ENCODE data around the gene LRIF1.
"Not testable (repeated sequence)": the region's sequence is repeated elsewhere in the genome, so short reads cannot be mapped to it uniquely, and the experiment has no call there.

The LRIF1 gene

GRCh38 chr1:110948038-110948810 lies 15.5 kb downstream of the LRIF1 start:
- no peak for DNase-seq

DNA sequence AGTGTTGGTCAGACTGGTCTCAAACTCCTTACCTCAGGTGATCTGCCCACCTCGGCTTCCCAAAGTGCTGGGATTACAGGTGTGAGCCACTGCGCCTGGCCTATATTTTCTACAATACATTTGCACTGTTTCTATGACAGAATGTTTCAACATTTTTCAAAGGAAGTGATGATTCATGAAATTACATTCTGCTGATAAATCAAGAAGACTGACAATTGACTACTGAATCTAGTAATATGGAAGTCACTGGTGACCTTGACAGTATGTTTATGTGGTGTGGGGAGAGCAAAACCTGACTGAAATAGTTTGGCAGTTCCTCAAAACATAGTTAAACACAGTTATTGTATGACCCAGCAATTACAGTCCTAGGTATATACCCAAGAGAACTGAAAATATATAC lies 18.1 kb downstream of the LRIF1 start:
- no peak for DNase-seq

DNA sequence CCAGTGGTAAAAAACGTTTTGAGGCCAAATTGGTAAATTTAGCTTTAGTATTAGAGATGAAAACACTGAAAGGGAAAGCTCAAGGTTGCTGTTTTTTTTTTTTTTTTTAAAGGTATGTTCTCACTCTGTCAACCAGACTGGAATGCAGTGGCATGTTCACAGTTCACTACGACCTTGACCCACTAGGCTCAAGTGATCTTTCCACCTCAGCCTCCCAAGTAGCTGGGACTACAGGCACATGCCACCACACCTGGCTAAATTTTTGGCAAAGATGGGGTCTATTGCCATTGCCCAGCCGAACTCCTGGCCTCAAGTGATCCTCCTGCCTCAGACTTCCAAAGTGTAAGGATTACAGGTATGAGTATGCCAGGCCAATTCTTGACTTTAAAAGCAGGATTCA lies 18.9 kb downstream of the LRIF1 start:
- no peak for DNase-seq

GRCh38 chr1:110936567-110936966 lies 27.2 kb downstream of the LRIF1 start:
- DNase-seq, result no peak

DNA sequence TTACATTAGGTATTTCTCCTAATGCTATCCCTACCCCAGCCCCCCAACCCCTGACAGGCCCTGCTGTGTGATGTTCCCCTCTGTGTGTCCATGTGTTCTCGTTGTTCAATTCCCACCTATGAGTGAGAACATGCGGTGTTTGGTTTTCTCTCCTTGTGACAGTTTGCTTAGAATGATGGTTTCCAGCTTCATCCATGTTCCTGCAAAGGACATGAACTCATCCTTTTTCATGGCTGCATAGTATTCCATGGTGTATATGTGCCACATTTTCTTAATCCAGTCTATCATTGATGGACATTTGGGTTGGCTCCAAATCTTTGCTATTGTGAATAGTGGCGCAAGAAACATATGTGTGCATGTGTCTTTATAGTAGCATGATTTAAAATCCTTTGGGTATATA lies 32.6 kb downstream of the LRIF1 start:
- not testable (repeated sequence) for DNase-seq

DNA sequence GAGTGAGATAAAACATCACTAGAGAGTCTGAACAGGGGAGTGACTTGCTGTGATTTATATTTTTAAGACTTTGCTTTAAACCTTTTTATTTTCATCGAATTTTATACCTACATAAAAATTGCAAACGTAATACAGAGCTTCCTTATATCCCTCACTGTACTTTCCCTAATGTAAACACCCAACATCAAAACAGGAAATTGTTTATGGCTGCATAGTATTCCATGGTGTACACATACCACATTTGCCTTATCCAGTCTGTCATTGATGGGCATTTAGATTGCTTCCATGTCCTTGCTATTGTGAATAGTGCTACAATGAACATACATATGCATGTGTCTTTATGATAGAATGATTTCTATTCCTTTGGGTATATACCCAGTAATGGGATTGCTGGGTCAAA lies 34.8 kb downstream of the LRIF1 start:
- DNase-seq, result no peak

DNA sequence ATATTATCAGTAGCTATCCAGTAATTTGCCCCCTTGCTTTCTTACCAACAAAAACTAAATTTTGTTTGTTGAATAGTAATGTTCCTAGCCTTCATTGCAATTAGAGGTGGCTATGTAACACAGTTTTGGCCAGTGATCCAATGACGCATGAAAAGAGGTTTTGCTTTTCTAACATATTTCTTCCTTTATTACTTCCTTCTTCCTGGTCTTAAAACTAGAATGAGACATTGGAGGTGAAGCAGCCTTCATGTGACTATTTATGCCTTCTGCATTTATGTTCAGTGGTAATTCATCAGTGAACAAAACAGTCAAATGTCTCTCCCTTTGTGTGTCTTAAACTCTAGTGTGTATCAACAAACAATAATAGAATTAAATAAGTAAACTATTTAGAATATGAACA lies 35.5 kb downstream of the LRIF1 start:
- no peak for DNase-seq

DNA sequence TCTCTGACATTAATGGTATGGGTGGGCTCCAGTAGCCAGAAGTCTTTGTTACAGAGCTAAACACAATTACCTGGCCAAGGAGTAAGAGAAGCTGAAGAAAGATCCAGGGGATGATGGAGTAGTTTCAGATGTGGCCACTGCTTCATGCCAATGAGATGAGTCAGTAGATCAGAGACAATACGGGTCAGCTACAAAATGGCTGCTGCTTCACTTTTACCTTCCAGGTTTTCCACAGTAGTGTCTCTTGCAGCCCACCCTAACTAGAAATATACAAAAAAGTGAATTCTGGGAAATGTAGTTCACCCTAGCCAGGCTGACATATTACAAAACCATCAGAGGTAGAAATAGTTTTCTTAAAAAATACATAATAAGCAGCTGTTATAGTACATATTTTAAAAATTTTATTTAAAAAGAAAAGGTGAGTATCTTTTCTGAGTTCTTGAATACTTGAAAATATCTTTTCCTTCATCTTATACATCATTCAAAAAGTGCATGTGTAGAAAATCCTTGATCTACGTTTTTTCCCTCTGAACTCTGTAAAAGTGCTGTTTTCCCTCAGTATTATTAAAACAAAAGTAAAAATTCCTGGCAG lies 36.1 kb downstream of the LRIF1 start:
- no peak for DNase-seq

- DNase-seq, result no peak
These were observed 41.8 kb downstream of the LRIF1 start for GRCh38 chr1:110921953-110922352.

DNA sequence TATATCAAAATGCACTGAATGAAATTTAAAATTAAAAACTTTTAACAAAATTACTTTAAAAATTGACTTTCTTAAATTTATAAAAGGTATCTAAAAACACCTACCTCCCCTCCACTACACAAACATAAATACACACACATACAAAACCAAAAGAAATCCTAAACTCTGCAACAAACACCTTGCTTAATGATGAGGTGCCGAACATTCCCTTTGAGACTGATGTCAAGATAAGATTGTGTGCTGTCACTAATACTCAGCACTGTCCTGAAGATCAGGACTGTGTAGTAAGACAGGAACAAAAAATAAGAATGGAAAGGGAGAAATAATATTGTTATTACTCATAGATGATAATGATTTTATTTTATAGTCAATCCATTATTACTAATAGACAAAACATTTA lies 45.7 kb downstream of the LRIF1 start:
- DNase-seq, result no peak

DNA sequence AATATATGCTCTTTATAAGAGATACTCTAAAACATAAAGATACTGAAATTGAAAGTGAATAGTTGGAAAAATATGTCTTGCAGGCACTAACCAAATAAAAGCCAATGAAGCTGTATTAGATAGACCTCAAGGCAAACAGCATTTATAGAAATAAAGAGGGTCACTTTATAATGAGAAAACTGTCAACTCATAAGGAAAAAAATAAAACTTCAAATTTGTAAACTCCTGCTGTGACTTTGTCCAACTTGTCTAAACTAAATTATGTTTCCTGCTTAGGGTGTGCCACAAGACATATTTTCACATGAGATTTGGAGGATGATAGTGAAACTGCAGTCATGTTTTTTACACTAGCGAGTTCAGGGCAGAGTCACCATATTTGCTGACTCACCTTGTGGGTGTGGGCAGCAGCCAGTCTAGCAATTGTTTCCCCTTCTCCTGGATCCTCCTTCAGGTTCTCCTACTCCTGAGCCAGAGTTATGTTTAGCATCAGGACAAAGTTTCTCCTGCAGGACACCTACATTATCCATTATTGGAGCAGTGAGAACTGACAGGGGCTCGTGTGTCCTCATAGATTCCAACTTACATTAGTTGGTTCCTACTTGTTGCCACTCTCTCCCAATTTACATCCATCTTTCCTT lies 46.9 kb downstream of the LRIF1 start:
- no peak for DNase-seq

DNA sequence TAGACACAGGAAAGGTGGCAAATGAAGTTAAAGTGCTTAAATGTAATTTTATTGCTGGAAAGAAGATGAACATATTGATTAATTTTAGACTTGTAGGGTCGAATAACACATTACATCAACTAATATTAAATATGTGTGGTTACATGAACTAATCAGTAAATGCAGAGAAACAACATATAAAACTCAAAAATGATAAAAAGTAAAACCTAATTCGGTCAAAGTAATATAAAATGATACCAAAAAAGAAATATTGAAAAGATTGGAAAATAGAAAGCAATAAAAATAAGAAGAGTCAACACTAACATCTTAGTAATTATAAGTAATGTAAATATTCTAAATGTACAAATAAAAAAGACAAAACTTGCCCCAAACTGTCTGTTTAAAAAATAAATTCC lies 47.5 kb downstream of the LRIF1 start:
- DNase-seq, result no peak

GRCh38 chr1:110915804-110916203 lies 47.9 kb downstream of the LRIF1 start:
- no peak for DNase-seq

GRCh38 chr1:110914676-110915075 lies 49.0 kb downstream of the LRIF1 start:
- DNase-seq, result no peak

DNA sequence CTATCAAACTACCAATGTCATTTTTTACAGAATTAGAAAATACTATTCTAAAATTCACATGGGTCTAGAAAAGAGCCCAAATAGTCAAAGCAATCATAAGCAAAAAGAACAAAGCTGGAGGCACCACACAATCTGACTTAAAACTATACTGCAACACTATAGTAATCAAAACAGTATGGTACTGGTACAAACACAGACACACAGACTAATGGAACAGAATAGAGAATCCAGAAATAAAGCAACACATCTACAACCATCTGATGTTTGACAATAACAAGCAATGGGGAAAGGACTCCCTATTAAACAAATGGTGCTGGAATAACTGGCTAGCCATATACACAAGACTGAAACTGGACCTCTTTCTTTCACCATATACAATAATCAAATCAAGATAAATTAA lies 50.9 kb downstream of the LRIF1 start:
- DNase-seq, result no peak

- no peak for DNase-seq
These were observed 59.7 kb downstream of the LRIF1 start for GRCh38 chr1:110903853-110904500.

- DNase-seq, result no peak
These were observed 60.8 kb downstream of the LRIF1 start for GRCh38 chr1:110902820-110903463.

DNA sequence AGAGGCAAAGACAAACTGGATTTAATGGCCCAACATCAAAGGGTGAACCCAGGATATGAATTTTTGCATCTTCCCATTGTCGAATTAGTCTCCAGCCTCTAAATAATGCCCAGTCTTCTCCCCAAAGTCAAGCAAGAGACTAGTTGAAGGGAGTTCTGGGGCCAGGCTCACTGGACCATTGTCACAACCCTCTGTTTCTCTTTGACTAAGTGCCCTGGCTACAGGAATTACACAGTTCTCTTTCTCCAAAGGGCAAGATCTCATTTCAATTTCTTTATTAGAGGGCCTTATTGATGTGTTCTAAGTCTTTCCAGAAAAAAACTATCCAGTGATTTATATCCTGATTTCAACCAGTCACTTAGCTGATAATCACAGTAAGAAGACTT lies 64.3 kb downstream of the LRIF1 start:
- no peak for DNase-seq

- no peak for DNase-seq
These were observed 64.8 kb downstream of the LRIF1 start for GRCh38 chr1:110898734-110899457.

DNA sequence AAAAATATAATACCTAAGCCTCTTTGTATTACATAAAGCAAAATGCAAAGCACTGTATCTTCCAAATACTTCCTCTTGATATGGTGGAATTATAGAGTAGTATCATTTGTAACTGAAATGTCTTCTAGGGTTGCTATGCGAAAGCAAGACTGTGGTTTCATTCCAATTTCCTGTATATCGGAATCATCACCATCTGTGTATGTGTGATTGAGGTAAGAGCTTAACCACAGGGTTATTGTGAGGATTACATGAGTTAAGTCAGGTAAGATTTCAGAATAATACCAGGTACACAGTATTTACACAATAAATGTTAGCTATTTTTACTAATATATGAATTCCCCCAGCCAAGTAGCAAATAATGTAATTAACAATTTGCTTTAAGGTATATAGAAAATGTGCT lies 66.0 kb downstream of the LRIF1 start:
- DNase-seq, result no peak
